RPMI7951 (cell line): ENCODE data around the gene ZDHHC4. TPM values are rescaled to one million over a fixed set of nuclear protein-coding genes. Genes with fewer than 3 reads are reported as not detected.

Experiments used
- DNase-seq: peaks from one replicate; pipeline ENCODE4 v3.0.0-alpha.2; 2012; ENCODE audit warnings: low read depth
- total RNA-seq: library from RNA; depleted of rRNA; stranded (reverse); fragments of >200 nt; shearing (Covaris generic); gene quantifications from 2 replicates; pipeline ENCODE4 v1.2.3, GENCODE V29; 2014

The ZDHHC4 gene
- total RNA-seq, 1 experiment from 2014 or later: 68.4 TPM

GRCh38 chr7:6606866-6607583, 29.8 kb downstream of the ZDHHC4 start:
- no peak for DNase-seq

GRCh38 chr7:6607651-6608051, 30.4 kb downstream of the ZDHHC4 start:
- no peak for DNase-seq

GRCh38 chr7:6608081-6608480, 30.8 kb downstream of the ZDHHC4 start:
- DNase-seq: no peak

- no peak for DNase-seq
These were observed 31.5 kb downstream of the ZDHHC4 start for GRCh38 chr7:6608794-6609193.

GRCh38 chr7:6612819-6613218, 35.6 kb downstream of the ZDHHC4 start:
- DNase-seq: no peak

- DNase-seq: no peak
These were observed 36.5 kb downstream of the ZDHHC4 start for GRCh38 chr7:6613706-6614105.

- no peak for DNase-seq
These were observed 37.9 kb downstream of the ZDHHC4 start, which contains the start of gene ZNF853 for GRCh38 chr7:6614953-6615722. ZNF853 (plus strand) TSS chr7:6615610; CDS start chr7:6616175, 565 bp downstream.

- DNase-seq: no peak
These were observed 38.7 kb downstream of the ZDHHC4 start for GRCh38 chr7:6615723-6616555.

- DNase-seq: no peak
These were observed 39.8 kb downstream of the ZDHHC4 start for GRCh38 chr7:6616854-6617643.

- no peak for DNase-seq
These were observed 41.4 kb downstream of the ZDHHC4 start for GRCh38 chr7:6618621-6619020.

GRCh38 chr7:6619961-6620360, 42.7 kb downstream of the ZDHHC4 start:
- DNase-seq: no peak

GRCh38 chr7:6621195-6622133, 44.2 kb downstream of the ZDHHC4 start:
- no peak for DNase-seq

GRCh38 chr7:6622134-6622710, 45.0 kb downstream of the ZDHHC4 start:
- no peak for DNase-seq

GRCh38 chr7:6623589-6624245, 46.5 kb downstream of the ZDHHC4 start:
- DNase-seq: no peak

- no peak for DNase-seq
These were observed 47.0 kb downstream of the ZDHHC4 start for GRCh38 chr7:6624246-6624611.

- no peak for DNase-seq
These were observed 50.8 kb downstream of the ZDHHC4 start for GRCh38 chr7:6628045-6628444.

GRCh38 chr7:6630007-6630849, 53.0 kb downstream of the ZDHHC4 start:
- DNase-seq: no peak

GRCh38 chr7:6631605-6632004, 54.4 kb downstream of the ZDHHC4 start:
- DNase-seq: no peak

GRCh38 chr7:6634021-6634420, 56.8 kb downstream of the ZDHHC4 start:
- DNase-seq: no peak
